LNCAP (cell line): ENCODE data around the gene IGSF22.

ENCODE experiments used
- TF ChIP-seq, protein P1 (sequence below): fragments of 450-650 bp; IDR thresholded peaks from 2 replicates; pipeline ENCODE4 v1.5.1; 2017; ENCODE audit warnings: mild to moderate bottlenecking

Gene IGSF22

DNA sequence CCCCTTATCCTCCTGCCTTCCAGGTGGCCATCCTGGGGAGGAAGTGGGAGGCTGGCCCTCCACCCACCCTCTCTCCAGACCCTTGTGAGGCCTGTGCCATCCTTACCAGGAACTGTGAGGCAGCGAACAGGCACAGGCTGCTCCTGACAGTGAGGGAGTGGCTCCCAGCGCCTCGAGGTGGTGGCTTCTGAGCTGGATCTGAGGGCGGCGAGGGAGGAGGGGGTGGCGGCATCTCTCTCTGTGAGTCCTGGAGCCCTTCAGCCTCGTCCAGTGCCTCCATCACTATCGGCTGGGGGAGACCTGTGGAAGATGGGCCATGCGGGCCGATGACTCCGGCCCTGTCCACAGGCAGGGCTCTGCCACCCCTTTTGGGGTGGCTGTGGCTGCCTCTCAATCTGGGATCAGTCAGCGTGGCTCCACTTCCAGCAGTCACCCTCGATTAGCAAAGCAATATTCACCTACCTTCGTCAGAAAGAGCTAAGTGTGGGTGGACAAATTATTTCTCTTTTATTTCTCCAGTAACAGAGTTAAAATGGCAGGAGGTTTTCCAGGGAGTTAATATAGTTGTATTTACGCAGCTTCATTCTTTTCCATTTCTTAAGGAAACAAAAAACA lies 18.0 kb upstream of the IGSF22 start:
- TF ChIP-seq, protein P1, sequence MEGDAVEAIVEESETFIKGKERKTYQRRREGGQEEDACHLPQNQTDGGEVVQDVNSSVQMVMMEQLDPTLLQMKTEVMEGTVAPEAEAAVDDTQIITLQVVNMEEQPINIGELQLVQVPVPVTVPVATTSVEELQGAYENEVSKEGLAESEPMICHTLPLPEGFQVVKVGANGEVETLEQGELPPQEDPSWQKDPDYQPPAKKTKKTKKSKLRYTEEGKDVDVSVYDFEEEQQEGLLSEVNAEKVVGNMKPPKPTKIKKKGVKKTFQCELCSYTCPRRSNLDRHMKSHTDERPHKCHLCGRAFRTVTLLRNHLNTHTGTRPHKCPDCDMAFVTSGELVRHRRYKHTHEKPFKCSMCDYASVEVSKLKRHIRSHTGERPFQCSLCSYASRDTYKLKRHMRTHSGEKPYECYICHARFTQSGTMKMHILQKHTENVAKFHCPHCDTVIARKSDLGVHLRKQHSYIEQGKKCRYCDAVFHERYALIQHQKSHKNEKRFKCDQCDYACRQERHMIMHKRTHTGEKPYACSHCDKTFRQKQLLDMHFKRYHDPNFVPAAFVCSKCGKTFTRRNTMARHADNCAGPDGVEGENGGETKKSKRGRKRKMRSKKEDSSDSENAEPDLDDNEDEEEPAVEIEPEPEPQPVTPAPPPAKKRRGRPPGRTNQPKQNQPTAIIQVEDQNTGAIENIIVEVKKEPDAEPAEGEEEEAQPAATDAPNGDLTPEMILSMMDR: no peak

DNA sequence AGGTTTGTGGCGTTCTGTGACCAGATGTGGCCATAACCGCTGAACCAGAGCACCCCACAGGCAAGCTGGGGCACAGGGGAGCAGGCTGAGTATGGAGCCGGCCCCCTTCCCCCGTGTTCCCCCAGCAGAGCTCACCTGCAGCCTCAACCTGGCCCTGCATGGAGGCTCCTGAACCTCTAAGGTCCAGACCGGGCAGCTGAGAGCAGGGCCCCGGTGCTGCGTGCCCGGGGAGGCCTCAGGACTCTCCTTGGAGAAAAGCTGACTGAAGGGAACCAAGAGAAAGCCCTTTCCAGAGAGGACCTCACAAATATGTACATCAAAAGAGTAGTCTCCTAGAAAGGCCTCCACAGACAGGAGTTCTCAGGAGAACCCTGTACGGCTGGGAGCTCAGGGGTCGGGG lies 17.4 kb upstream of the IGSF22 start:
- TF ChIP-seq, protein P1: no peak

GRCh38 chr11:18741783-18742182 lies 15.8 kb upstream of the IGSF22 start:
- TF ChIP-seq, protein P1: no peak

DNA sequence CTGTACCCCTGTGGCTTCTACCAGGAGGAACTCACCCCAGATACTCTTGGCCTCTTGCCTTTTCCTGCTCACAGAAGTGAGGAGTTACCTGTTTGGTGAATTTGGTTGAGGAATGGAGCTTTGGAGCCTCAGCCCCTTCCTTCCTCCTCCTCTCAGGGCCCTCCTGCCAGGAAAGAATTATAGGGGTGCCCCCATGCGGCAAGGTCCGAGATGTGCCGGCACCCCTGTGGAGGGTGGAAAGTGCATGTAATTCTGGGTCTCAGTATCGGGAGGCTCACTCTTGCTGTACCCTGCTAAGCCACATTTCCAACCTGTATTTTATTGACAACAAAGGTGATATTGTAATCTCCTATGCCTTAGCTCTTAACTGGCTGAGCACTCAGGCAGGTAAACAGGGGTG lies 13.7 kb upstream of the IGSF22 start:
- TF ChIP-seq, protein P1: no peak

DNA sequence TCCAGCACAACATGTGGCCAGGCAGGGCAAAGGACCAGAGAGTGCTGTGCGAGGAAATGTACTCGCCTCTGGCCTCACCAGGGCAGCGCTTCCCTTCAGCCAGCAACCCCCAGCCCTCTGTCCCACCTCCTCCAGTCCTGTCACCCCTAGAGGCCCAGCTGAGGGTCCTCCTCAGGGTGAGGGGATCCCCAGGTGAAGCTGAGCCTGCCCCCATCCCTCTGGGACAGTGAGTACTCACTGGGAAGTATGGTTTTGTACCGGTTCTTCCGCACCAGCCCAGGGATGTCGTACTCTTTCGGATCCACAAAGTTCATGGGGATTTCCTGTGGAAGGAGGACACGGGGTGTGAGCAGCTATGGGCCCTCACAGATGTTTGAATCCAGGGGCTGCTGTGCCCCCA lies 11.7 kb upstream of the IGSF22 start:
- TF ChIP-seq, protein P1: no peak

- TF ChIP-seq, protein P1: no peak
These were observed 10.7 kb upstream of the IGSF22 start for GRCh38 chr11:18736590-18737148.

- TF ChIP-seq, protein P1: no peak
These were observed 7.2 kb upstream of the IGSF22 start for GRCh38 chr11:18733202-18733601.
